Neuron (in vitro differentiated cells): ENCODE data around the gene LY9.

Experiments used
- H2AFZ ChIP-seq: one replicate; pipeline ENCODE4 v1.6.1; 2013; ENCODE audit warnings: low read depth, mild to moderate bottlenecking, inconsistent platforms, low read length, moderate library complexity
- H3K27me3 ChIP-seq: one replicate; pipeline ENCODE4 v1.6.1; 2013; ENCODE audit warnings: low read length; ENCODE audit not compliant: insufficient read depth
- H3K36me3 ChIP-seq: one replicate; pipeline ENCODE4 v1.6.1; 2013; ENCODE audit warnings: low read length; ENCODE audit not compliant: insufficient read depth
- H3K4me1 ChIP-seq: one replicate; pipeline ENCODE4 v1.6.1; 2013; ENCODE audit warnings: low read length; ENCODE audit not compliant: insufficient read depth
- H3K4me3 ChIP-seq: 2 replicates; pipeline ENCODE4 v1.5.1; 2013; ENCODE audit warnings: mild to moderate bottlenecking, low read length, moderate library complexity
- H3K9me3 ChIP-seq: one replicate; pipeline ENCODE4 v1.6.1; 2013; ENCODE audit warnings: low read length

The LY9 gene

DNA sequence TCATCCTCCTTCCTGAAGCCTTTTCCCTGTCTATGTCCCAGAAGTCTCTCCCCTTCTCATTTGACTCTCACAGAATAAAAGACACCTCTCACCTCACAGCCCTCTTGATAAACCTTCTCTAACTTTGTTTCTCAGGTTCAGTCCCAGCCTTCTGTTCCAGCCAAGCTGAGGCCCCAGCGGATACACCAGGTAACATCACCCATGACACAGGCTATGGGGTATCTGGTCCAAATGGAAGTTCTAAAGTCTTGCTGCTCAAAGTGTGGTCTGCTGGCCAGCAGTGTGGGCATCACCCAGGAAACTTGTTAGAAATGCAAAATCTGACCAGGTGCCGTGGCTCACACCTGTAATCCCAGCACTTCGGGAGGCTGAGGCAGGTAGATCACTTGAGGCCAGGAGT, 23.2 kb downstream of the LY9 start:
- Histone ChIP-seq H3K9me3 (no peaks in the 10 kb centered on the region), H3K27me3 (peaks cover 2% of the 10 kb centered on the region), H3K4me3 (no peak overlapping the region), H2AFZ (no peak overlapping the region), H3K36me3 (no peaks in the 10 kb centered on the region), H3K4me1 (no peaks in the 10 kb centered on the region)

- Histone ChIP-seq H3K9me3 (no peaks in the 10 kb centered on the region), H3K4me3 (no peak overlapping the region), H2AFZ (no peak overlapping the region)
Observed at GRCh38 chr1:160821627-160822026, 25.7 kb downstream of the LY9 start.

DNA sequence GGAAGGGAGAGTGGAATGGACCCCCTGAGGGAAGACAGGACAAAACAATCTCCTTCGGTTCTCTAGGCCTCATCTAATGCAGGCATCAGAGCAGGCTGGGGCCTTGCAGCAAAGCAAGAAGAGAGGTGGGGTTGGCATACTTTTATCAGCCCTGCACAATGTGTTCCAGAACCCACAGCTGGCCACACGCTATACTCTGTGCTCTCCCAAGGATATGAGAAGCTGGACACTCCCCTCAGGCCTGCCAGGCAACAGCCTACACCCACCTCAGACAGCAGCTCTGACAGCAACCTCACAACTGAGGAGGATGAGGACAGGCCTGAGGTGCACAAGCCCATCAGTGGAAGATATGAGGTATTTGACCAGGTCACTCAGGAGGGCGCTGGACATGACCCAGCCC, 27.3 kb downstream of the LY9 start:
- Histone ChIP-seq H2AFZ (no peak overlapping the region), H3K9me3 (no peaks in the 10 kb centered on the region), H3K36me3 (no peaks in the 10 kb centered on the region), H3K27me3 (no peaks in the 10 kb centered on the region), H3K4me3 (no peak overlapping the region), H3K4me1 (no peaks in the 10 kb centered on the region)

More at GRCh38 chr1:160821627-160822026, 25.7 kb downstream of the LY9 start:
- H3K36me3 ChIP-seq: no peaks in the 10 kb centered on the region
- H3K27me3 ChIP-seq: no peaks in the 10 kb centered on the region
- no peaks in the 10 kb centered on the region for H3K4me1 ChIP-seq

DNA sequence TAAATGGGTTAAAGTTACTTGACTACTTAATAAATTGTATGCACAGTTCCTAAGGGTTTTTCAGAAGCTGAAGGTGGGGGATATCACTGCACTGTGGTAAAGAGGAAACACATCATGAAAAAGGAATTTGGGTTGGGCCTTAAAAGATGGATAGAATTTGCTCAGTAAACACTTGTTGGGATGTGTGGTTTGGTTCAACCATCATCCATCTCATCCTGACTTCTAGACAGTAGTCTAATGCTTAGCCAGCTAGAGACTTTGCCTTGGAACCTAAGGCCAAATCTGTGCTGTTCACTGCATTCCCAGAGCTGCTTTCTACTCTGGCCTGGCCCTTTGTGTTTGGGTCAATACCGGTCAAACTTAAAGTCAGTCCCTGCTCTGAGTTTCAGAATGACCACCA, 30.6 kb downstream of the LY9 start:
- no peak overlapping the region for H3K4me3 ChIP-seq
- no peaks in the 10 kb centered on the region for H3K9me3 ChIP-seq
- H2AFZ ChIP-seq: no peak overlapping the region
- no peaks in the 10 kb centered on the region for H3K36me3 ChIP-seq
- H3K27me3 ChIP-seq: no peaks in the 10 kb centered on the region
- H3K4me1 ChIP-seq: no peaks in the 10 kb centered on the region

- Histone ChIP-seq H3K9me3 (no peaks in the 10 kb centered on the region), H3K36me3 (no peaks in the 10 kb centered on the region), H3K4me1 (no peaks in the 10 kb centered on the region), H2AFZ (no peak overlapping the region), H3K27me3 (no peaks in the 10 kb centered on the region), H3K4me3 (no peak overlapping the region)
Observed at GRCh38 chr1:160827418-160827817, 31.4 kb downstream of the LY9 start.

DNA sequence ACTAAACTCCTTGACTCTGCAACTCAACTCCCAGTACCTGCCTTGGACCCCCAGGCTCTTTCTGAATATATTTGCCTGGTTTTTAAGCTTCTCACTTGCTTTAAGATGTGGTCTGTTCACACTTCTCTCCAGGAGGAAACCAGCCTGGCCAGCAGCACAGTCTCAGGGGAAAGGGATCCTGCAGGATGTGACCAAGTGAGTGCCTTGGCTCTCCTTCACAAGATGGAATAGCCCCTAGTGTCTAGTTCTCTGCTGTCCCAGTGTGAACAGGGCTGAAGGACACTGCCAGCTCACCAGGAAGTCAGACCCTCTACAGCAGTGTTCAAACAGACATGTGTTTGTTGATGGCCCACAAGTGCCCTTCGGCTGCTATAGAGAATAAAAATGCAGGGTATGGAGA, 33.8 kb downstream of the LY9 start:
- no peak overlapping the region for H3K4me3 ChIP-seq
- no peaks in the 10 kb centered on the region for H3K9me3 ChIP-seq
- H3K36me3 ChIP-seq: no peaks in the 10 kb centered on the region
- no peaks in the 10 kb centered on the region for H3K4me1 ChIP-seq
- H3K27me3 ChIP-seq: no peaks in the 10 kb centered on the region
- H2AFZ ChIP-seq: no peak overlapping the region

- Histone ChIP-seq H3K9me3 (no peaks in the 10 kb centered on the region), H3K4me1 (no peaks in the 10 kb centered on the region), H2AFZ (no peak overlapping the region), H3K36me3 (no peaks in the 10 kb centered on the region), H3K27me3 (no peaks in the 10 kb centered on the region), H3K4me3 (no peak overlapping the region)
Observed at GRCh38 chr1:160830321-160831153, 34.6 kb downstream of the LY9 start.

- Histone ChIP-seq H3K27me3 (no peaks in the 10 kb centered on the region), H3K4me1 (no peaks in the 10 kb centered on the region), H3K4me3 (no peak overlapping the region), H3K9me3 (no peaks in the 10 kb centered on the region), H3K36me3 (no peaks in the 10 kb centered on the region), H2AFZ (no peak overlapping the region)
Observed at GRCh38 chr1:160834945-160835565, 39.1 kb downstream of the LY9 start.

GRCh38 chr1:160835751-160836150, 39.8 kb downstream of the LY9 start:
- no peak overlapping the region for H2AFZ ChIP-seq
- no peaks in the 10 kb centered on the region for H3K27me3 ChIP-seq
- no peaks in the 10 kb centered on the region for H3K36me3 ChIP-seq
- no peaks in the 10 kb centered on the region for H3K4me1 ChIP-seq
- no peak overlapping the region for H3K4me3 ChIP-seq
- no peaks in the 10 kb centered on the region for H3K9me3 ChIP-seq

GRCh38 chr1:160836561-160836960, 40.6 kb downstream of the LY9 start:
- Histone ChIP-seq H3K9me3 (no peaks in the 10 kb centered on the region), H3K36me3 (no peaks in the 10 kb centered on the region), H2AFZ (no peak overlapping the region), H3K27me3 (no peaks in the 10 kb centered on the region), H3K4me3 (no peak overlapping the region), H3K4me1 (no peaks in the 10 kb centered on the region)

DNA sequence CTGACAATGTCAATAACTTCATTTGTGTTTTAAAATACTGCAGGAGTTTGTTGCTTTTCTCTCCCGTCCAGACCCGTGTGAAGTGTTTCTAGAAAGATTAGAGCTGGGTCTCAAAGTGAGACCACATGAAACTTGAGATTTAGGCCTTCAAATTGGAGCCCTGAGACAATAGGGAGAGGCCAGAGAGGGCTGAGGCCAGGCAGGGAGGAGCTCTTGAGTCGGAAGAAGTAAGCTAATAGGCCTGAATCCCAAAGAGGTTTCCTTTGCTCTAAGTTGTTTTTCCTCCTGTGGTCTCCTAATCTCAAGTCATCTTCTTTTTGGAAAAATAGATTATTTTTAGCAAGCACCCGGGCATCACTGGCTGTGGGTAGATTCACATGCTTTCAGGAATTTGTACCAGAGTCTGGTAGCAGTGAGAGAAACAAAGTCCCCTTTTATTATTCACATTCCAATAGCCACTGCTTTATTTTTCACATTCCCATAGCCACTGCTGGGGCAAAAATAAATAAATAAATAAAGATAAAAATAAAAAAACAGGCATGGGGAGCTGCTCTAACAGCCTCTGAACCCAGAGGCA, 41.1 kb downstream of the LY9 start:
- no peaks in the 10 kb centered on the region for H3K4me1 ChIP-seq
- H3K9me3 ChIP-seq: no peaks in the 10 kb centered on the region
- H3K36me3 ChIP-seq: no peaks in the 10 kb centered on the region
- H2AFZ ChIP-seq: no peak overlapping the region
- H3K27me3 ChIP-seq: no peaks in the 10 kb centered on the region
- no peak overlapping the region for H3K4me3 ChIP-seq

DNA sequence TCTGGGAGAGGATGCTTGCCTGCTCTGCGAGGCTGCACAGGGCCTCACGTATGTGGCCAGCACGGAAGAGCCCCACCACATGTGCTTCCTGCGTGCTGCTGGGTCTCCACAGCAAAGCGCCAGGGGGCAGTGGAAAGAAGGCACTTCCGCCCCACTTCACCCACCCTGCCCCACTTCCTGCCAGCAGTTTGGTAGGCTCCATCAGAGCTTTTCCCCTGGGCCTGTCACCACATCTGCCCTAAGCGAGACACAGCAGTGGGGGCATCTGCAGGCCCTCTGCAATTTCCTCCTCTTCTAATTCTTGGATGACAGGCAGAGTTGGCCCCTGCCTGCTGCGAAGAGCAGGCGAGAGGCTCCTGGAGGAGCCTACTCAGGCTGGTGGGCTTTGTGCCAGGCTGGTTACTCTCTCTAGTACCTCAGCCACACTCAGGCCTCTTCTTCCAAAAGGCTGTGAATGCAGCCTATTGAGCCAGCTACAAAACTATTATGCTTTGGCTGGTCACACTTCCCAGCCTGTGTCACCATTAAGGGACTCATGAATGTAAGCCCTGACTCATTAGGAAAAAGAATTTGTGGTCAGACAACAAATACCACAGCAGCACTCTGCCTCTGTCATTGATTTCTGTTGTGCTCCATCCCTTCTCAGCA, 41.7 kb downstream of the LY9 start:
- Histone ChIP-seq H3K4me3 (no peak overlapping the region), H2AFZ (no peak overlapping the region), H3K27me3 (no peaks in the 10 kb centered on the region), H3K36me3 (no peaks in the 10 kb centered on the region), H3K9me3 (no peaks in the 10 kb centered on the region), H3K4me1 (no peaks in the 10 kb centered on the region)

- H3K36me3 ChIP-seq: no peaks in the 10 kb centered on the region
- H3K4me3 ChIP-seq: no peak overlapping the region
- no peaks in the 10 kb centered on the region for H3K9me3 ChIP-seq
- H3K27me3 ChIP-seq: peaks cover 3% of the 10 kb centered on the region
- H2AFZ ChIP-seq: no peak overlapping the region
- no peaks in the 10 kb centered on the region for H3K4me1 ChIP-seq
Observed at GRCh38 chr1:160838888-160839287, 42.9 kb downstream of the LY9 start.
